ENCODE measurements around the gene GNAI3.
A peak's percentile ranks its signal among the peaks of the same experiment; 100 is the strongest.

GNAI3 gene

DNA sequence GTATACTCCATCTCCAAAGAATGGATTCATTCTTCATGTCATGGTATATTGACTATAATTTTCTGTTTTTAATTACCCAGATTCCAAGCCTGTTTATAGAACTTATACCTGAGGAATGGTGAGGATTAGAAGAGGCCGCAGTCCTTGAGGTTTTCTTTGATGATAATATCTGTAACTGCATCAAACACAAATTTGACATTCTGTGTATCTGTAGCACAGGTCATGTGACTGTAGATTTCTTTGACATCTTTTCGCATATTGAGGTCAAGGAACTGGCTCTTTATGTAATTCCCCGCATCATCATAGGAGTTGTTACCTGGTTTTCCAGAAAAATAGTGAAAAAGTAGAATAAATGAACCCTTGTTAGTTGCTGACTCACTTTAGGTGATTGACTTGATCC, 54.8 kb downstream of the GNAI3 start:
- no peak for DNase-seq

DNA sequence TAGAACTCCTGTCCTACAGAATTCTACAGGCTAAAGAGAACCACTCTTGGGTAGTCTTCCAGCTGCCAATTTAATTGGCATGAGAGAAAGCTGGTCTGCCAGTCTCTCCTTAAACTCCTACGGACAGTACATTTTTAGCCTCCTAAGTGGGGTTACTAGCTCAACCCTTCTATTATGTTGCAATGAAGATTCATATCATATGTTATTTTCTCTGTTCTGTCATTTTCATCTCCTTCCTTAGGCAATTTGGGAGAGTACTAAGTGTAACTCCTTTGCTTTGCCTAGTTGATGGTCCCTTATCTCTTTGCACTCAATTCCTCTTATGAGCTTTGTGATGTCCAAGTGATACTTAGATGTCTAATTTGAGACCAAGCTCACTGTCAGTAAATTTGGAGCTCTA, 57.0 kb downstream of the GNAI3 start:
- no peak for DNase-seq

DNA sequence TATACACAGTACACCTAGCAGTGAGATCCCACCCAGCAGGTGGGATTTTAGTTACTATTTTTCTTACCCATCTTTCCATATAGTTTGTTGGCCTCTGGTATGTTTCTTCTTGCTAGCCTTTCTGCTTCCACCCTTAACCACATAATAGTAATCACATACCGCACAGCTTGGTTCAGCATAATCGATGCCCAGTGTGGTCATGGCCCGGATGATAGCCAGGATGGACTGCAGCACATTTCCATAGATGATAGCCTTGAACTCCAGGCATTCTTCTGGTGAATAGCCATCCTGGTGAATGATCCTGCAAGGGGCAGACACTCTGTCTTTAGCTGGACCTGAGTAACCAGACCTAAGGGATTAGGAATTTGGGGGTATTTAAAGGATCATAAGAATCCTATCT, 61.5 kb downstream of the GNAI3 start:
- DNase-seq, result no peak

DNA sequence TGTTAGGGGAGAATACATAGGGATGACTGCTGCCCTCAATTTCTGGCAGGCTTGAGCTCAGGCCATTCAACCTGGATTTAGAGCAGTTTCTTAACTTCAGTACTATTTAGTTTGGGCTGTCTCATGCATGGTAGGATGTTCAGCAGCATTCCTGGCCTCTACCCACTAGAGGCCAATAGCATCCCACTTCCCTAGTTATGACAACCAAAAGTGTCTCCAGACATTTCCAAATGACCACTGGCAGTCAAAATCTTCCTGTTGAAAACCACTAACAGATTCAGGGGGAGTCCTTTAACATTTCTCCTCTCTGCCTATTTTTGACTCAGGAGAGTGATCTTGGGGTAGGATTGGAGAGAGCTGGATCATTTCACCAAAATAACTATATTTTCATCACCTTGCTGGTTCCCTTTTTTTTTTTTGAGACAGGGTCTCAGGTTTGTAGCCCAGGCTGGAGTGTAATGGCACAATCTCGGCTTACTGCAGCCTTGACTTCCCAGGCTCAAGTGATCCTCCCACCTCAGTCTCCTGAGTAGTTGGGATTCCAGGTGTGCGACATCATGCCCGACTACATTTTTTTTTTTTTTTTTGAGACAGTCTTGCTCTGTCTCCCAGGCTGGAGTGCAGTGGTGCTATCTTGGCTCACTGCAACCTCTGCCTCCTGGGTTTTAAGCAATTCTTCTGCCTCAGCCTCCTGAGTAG, 62.3 kb downstream of the GNAI3 start:
- DNase-seq, result no peak

DNA sequence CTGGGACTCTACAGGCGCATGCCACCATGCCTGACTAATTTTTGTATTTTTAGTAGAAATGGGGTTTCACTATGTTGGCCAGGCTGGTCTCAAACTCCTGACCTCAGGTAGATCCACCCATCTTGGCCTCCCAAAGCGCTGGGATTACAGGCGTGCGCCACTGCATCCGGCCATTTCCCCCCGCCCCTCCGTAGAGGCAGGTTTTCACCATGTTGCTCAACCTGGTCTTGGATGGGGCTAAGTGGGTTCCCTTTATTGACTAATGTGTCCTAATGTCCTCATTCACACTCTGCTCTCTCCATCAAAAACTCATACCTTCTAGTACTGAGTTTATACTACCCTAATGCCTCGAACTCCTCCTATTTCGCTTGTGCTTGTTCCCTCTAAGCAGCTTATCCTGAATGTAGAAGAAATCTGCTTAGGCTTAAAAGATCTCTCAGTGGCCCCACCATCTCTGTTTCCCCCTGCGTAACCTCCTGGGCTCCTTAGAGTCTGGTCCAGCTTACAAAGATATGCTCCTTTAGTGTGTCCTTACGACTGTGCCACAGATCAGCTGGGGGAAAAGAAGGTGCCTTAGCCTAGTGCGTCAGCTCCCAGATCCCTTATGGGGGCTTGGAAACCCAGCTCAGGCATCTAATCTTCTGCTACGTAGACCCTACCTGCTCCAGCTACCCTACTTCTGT, 63.0 kb downstream of the GNAI3 start:
- no peak for DNase-seq

DNA sequence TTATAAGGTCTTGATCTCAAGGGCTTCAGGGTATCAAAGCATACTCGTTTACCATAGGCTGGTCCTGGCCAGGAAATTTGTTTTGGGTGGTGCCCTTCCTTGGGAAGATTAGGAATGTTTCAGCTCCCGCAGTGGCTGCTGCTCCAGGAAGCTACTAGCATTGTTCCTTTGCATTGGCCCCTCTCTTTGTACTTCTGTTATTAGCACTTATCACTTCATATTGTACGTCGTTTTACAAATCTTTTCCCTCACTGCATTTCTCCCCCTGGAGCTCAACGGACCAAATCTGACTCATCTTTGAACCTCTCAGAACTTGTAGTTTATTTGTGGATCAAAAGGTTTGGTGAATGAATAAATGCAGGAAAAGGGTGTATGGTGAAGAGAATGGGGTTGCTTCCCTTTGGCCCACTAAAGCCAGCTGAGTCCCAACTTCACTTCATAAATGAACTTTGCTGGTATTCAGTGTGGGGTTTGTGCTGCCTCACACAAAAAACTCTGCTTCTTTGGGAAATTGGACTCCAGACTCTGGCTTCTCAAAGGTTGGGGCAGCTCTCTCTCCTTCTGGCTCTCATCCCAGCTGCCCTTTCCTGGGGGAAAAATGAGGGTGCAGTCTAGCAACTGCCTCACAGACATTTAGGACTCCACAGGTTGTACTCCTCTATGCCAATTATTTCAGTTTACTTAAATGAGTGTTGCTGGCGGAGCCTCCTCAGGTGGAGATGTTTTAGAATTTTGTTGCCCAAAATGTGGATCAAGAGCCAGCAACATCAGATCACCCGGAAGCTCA, 65.1 kb downstream of the GNAI3 start:
- no peak for DNase-seq

DNA sequence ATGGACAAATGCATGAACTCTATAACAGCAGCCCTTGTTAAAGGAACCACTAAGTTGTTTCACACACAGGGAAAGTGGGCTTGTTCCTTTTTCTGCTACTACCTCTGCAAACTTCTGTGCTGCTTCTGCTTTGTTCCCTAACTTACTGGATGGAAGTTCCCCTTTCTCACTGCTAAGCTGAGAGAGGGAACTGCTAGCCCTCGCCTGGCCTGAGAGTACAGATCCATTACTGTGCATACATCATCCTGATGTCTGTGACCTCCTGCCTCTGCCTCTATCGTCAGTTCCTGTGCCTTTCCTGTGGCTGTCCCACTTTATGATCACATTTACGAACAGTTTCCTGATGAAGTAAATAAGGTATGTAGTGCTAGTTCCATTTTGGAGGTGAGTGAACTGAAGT, 67.5 kb downstream of the GNAI3 start:
- no peak for DNase-seq

DNA sequence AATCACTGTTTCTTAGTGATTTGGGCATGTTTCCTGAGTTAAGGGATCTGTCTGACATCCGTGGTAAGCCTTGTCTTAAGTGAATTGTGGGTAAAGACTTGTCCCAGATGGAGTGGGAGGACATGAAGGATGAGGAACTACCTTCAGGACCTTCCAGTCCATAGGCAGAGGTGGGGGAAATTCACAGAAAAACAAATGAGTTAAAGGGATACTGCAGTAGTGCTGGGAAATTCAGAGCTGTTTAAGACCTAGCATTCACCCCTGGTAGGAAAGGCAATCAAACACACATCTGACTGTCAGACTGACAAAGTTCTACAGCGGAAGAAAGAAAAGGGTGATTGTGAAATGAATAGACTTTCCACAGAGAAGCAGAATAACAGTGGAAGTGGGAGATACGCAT, 68.0 kb downstream of the GNAI3 start:
- DNase-seq, result no peak

DNA sequence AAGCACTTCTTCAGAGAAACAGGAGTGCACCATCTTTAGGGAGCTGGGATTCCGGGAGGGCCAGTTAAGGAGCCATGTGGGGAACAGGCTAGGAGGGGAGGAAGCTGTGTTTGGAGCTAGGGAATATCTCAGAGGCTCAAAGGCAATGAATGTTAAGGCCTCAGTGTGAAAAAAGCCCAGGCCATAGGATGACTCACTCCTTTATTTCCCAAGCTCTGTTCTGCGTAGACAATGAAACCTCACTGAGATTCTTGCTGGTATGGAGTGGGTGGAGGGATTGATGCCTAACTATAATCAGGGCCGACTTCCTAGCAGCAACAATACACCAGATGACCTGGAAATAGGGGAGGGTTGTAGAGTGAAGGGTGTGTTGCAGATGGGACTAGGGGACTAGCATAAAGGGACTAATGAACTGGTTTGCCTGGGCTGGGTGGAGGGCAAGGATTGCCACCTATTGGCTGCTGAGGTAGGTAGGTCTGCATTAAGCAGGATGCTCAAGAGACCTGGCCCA, 68.9 kb downstream of the GNAI3 start:
- DNase-seq, result no peak

DNA sequence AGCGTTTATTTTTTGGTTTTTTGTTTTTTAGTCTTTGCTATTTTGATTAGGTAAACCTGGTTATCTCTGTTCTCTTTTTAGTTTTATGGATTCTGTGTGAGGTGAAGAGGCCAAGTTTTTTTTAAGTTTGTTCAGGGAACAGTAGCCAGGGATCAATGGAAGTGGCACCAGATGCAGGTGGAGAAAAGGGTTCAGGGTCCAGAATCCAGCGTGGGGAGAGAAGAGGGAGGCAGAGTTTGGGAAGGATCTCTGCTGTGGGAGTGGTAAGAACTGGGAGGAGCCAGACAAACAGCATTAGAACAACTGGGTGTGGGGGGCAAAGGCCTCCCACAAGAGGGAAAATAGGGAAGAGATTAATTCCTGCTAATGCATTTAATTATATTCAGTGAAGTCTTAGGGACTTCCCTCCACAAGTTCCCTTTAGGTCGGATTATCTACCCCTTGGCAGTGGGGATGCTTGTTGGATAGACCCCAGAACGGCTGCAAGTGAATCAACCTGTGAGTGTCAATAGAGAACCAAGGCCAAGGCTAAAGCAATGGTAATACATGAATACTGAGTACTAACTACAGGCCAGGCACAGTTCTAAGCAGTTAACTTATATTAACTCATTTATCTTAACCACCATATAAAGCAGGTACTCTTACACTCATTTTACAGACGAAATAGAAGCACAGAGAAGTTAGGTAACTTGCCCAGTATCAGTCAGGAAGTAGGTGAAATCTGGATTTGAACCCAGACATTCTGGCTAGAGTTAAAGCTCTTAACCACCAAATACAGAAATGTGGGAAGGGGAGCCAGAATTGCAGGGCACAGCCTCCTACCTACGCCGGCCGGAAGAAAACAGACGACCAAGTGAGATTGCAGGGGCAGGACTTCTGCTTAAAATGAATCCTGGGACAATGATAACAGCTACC, 70.5 kb downstream of the GNAI3 start:
- no peak for DNase-seq

DNA sequence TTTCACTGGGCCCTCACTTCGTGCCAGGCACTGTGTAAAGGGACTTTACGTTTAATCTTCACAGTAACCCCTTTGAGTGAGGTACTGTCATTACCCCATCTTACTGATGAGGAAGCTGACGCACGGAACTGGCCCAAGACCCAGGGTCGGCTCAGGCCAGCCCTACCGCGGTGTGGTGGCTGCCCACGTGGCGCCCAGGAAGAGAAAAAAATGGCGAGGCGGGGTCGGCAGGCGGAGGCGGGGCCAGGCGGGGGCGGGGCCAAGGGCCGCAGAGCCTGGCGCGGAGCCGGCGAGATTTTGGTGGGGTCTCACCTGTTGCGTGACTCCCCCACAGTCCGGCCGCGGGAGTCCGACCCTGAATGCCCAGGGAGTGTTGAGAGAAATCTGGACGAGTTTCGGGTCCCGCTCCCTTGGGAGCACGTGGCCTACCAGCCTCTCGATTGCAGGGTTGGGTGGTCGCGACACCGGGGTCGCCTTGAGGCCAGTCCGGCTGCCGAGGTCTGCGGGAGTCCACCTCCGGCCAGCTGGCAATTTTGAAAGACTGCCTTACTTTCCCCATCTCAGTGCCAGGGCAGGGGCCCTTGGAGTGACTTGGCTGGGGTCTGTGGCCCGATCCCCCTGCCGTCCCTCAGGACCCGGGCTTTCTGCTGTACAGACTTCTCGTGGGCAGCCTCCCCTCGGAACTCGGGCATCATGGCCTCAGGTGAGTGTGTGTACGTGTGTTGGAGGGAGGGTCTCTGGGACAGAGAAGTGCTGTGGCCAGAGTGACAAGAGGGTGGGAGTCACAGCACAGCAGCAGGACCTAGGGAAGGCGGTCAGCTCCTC, 71.4 kb downstream of the GNAI3 start, which contains the start of the genes AMPD2 and GNAT2:
AMPD2 (plus strand) TSS at position 262 of the 825 bp plus-strand sequence. CDS start 1,339 bp downstream, outside the sequence.
GNAT2 (minus strand) TSS at position 41 of the 825 bp plus-strand sequence. CDS start 6,746 bp downstream, outside the sequence.
- DNase-seq, result peak; percentile 81

DNA sequence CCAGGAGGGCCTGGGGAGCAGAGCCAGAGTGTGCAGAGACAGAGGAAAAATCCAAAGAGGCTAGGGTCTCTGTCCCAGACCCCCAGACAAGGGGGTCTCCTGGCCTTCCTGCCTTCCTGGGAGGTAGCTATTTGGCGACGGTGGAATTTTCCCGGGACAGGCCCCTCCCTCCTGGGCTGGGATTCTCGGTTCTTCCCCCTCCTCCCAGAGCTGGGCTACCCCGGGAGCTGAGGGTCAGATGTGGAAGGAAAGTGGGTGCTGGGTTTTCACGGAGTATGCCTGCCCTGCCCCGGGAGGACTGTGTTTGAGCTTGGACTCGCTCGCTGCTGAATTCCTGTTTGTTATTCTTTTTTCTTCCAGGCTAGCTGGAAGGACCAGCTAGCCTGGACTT, 72.0 kb downstream of the GNAI3 start:
- no peak for DNase-seq

DNA sequence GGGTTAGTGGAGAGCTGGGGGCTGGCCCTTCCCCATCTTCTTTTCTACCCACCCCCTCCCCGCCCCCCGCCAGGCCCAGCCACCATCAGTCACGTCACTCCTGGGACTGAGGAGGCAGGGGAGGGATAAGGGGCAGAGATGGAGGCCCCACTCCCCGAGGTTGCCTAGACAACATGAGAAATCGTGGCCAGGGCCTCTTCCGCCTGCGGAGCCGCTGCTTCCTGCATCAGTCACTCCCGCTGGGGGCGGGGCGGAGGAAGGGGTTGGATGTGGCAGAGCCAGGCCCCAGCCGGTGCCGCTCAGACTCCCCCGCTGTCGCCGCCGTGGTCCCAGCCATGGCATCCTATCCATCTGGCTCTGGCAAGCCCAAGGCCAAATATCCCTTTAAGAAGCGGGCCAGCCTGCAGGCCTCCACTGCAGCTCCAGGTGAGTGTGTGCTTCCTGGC, 72.4 kb downstream of the GNAI3 start:
- DNase-seq, result peak; percentile 98

DNA sequence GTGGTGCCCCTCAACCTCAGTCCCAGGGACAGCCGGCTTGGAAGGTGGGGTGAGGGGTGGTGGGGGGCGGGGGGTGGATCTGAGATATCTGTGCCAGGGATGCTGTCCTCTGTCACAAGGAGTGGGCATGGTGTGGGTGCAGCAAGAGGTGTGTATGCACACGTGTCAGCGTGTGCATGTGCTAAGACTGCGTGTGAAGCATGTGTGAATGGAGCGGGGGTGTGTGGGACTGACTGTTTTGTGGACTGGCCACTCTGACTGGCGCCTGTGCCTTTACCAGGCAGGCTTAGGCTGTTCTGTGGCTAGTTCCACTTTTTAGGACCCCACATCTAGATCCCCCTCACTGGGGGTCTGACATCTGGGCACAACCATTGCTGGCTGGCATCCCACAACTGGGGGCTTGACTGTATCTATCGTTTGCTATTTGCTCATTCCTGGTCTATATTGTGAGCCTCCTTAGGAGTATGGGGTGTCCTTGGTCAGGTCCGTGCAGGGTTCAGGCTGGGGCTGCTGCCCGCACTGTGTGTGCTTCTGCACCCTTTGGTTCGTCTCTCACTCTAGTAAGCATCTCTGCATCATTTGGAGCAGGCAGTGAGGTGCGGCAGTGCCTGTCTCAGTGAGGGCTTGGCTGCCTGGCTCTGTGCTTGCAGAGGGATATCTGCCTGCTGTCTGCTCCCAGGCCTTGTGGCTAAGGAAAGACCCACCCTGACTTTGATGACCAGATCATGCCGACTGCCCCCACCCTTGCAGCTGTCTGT, 73.1 kb downstream of the GNAI3 start:
- no peak for DNase-seq

DNA sequence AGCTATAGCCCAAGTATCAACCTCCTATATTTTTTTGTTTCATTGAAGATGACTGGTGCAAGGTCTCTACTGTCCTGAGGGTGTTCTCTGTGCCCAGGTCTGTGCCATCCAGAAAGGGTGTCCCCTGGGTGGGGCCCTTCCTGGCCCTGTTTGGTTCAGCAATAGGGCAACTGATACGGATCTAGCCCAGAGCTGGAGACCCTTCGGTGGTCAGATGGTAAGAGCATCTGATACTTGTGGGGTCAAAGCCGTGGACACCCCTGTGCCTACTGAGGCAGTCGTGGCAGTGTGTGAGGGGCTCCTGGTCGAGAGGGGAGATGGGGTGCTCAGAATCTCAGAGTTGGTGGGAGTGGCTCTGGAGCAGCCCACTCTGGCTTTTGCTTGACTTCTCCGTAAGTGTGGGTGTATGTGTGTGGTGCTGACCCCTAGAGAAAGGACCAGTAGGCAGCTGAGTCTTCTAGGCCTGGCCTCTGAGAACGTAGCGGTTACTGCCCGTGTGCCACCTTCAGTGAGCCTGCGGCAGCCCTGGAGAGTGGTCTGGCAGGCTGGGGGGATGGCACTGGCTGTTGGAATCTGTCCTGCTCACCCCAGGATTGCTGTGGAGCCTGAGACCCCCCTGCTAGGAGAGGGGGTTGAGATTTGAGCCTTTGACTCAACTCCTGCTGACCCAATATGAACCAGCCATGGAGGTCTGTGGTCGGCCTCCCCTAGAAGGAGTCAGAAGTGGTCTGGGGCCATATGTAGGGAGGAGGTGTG, 73.9 kb downstream of the GNAI3 start:
- no peak for DNase-seq

DNA sequence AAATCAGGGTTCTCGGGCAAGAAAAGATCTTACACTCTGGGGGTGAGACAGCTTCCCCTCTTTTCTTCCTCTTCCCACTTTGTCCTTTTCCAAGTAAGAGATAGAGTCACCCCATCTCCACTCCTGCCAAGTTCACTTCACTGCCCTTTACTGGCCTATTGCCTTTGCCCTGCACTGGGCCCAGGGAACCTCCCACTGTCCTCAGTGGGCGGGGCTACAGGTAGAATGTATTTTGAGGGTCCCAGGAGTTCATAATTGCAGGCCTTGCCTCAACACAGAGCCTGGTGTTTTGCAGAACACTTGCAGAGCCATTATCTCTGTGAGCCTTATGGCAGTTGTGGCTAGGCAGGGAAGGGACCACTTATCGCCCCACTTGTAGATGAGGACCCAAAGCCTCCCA, 74.5 kb downstream of the GNAI3 start:
- DNase-seq, result no peak

DNA sequence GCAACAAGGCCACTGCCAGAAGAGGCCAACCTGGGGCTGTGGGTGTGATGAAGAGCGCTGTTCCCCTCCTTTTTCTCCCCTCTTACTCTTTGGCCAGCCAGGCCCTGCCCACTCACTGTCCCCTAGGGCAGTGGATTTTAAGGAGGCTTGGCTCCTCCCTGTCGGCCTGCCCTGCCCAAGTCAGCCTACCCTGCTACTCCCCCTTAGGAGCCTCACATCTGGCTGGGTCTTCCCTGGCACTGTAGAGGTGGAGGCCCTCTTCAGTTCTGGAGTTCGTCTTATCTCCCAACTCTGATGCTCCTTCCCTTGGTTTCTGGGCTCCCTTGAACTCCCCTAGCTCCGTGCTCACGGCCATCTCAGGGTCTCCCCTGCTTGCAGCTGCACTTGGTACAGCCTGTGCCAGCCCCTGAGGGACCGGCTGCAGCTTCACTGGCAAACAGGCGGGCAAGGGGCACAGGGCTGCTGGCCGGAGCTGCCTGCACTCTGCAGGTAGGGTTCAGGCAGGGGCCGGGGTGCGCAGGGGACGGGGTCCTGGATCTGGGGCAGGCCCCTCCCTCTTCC, 75.3 kb downstream of the GNAI3 start:
- DNase-seq, result no peak

DNA sequence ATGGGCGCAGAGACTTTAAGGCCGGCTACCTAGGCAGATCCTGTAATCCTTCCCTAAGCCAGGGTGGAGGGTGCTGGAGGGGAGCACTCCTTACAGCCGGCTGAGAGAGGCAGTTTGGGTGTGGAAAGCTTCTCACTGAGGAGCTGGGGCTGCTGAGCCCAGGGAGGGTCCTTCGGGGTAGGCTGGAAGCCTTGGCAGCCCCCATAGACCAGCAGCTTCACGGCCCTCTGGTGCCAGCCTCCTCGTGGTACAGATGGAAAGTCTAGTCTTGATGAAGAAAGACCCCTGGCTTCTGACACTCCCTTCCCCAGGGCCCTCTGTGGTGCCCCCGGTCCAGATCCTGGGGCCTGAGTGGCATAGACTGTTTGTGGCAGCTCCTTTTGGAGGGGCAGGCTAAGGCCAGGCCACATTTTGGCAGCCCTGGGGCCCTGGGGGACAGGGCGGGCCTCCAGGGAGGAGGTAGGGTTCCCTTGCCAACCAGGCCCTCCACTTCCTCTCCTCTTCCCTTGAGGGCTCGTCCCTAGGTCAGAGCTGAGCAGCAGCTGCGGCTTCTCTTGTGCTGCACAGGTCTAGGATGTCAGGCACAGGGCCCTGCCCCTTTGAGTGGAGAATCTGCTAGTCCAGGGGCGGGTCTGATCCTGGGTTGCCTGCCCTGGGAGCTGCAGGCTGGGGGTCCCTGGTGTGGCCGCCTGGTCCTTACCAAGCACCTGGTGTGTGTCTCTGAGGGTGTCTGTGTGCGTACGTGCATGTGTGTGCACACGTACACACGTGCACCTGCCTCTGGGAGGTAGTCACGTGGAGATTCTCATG, 76.0 kb downstream of the GNAI3 start:
- no peak for DNase-seq

DNA sequence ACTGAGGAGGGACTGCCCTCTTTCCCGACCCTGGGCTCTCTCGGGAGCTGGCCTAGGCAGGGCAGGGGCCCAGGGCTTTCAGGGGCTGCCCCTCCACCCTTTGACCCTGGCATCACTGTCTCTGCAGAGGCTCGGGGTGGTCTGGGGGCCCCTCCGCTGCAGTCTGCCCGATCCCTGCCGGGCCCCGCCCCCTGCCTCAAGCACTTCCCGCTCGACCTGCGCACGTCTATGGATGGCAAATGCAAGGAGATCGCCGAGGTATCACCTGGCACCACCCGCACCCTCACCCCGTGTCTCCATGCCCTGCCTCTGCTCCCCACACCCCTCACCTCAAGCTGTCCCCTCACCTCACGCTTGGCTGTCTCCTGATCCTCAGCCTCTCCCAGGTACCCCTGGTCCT, 76.8 kb downstream of the GNAI3 start:
- DNase-seq, result no peak
